Measurements from ENCODE around the gene RFESD. TPM values are rescaled to one million over a fixed set of nuclear protein-coding genes. Genes with fewer than 3 reads are reported as not detected.

RFESD gene
- total RNA-seq, 4 donors from 2014 or later, result 1.1 to 1.4 TPM; not detected in 2

DNA sequence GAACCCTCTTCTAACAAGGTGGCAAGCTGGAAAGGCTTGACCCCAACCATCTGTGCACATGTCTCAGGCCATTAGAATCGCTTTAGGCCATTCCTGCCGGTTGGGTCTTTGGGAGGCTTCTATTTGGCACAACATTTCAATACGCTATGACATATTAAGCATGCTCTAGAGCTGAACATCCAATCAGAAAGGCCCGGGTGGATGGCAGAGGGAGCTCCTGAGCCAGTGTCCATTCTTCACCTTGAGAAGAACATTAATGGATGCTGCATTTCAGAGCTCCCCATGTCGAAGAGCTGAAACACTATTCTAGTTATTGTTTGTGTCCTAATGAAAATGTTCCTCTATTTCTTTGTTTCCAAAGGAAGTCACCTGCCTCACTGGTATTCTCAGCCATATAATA lies 23.4 kb downstream of the RFESD start:
- H3K27ac ChIP-seq, result peak overlapping the region; percentile 65 to 87 (median 80)
- TF ChIP-seq POLR2A (IDR thresholded peaks at IDR 0.05), result no peak
- no peak for TF ChIP-seq EP300 (IDR thresholded peaks at IDR 0.05; ENCODE audit: low read depth)
- TF ChIP-seq, protein P1, sequence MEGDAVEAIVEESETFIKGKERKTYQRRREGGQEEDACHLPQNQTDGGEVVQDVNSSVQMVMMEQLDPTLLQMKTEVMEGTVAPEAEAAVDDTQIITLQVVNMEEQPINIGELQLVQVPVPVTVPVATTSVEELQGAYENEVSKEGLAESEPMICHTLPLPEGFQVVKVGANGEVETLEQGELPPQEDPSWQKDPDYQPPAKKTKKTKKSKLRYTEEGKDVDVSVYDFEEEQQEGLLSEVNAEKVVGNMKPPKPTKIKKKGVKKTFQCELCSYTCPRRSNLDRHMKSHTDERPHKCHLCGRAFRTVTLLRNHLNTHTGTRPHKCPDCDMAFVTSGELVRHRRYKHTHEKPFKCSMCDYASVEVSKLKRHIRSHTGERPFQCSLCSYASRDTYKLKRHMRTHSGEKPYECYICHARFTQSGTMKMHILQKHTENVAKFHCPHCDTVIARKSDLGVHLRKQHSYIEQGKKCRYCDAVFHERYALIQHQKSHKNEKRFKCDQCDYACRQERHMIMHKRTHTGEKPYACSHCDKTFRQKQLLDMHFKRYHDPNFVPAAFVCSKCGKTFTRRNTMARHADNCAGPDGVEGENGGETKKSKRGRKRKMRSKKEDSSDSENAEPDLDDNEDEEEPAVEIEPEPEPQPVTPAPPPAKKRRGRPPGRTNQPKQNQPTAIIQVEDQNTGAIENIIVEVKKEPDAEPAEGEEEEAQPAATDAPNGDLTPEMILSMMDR (IDR thresholded peaks at IDR 0.05), result no peak
- no peak for TF ChIP-seq POLR2AphosphoS5 (IDR thresholded peaks at IDR 0.05)
- H3K9me3 ChIP-seq, result no peaks in the 10 kb centered on the region
- H3K4me3 ChIP-seq, result no peak overlapping the region
- in situ Hi-C loops (cut with MboI; ENCODE audit: low pct_ligation_motif_present in 1 of 4, low pct_unique_long_range_greater_than_20kb in 1 of 4, low sequenced_read_pairs in 3 of 4), result loop anchor here in 3 of 4 donors (5.0 to 10.0 kb wide), 3 partner anchors 55 to 175 kb away; no protein-coding TSS in a partner anchor
- no peaks in the 10 kb centered on the region for H3K27me3 ChIP-seq
- DNase-seq, result no peak
- intact Hi-C loops (cut with DNase I; ENCODE audit: low total_unique reads), result loop anchor here (10.0 kb wide), 2 partner anchors 65 to 105 kb away; partner anchors contain the start of gene RHOBTB3
- peaks cover 0 to 20% (median 2%) of the 10 kb centered on the region in 4 donors for H3K4me1 ChIP-seq
- H3K36me3 ChIP-seq, result no peaks in the 10 kb centered on the region
- 74 to 88% methylated on average over 5 of the region's 5 CpGs for WGBS, 2 donors (ENCODE audit: low coverage in 1 of 2)

DNA sequence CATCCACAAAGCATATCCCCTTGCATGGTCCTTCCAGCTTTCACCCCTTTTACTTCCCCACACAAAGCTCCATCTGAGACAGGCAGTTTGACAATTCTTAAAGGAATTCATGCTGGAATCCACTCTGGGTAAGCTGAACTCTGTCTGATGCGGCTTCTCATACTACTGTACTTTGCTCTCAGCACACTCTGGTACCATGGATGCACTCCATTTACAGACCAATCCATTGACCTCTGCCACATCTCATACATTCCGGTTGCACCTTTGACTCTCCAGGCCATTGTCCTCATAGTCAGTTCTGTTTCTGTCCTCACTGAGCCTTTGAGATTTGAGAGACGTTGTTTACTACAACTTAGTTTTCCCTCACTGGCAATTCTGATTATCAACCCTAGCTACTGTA lies 24.0 kb downstream of the RFESD start:
- peak overlapping the region; percentile 65 to 87 (median 80) for H3K27ac ChIP-seq
- no peak overlapping the region for H3K4me3 ChIP-seq
- DNase-seq, result no peak
- H3K36me3 ChIP-seq, result no peaks in the 10 kb centered on the region
- 82 to 91% methylated on average over 2 to 3 of the region's 3 CpGs for whole genome bisulfite sequencing, 2 donors (ENCODE audit: low coverage in 1 of 2)
- H3K4me1 ChIP-seq, result peaks cover 0 to 20% (median 2%) of the 10 kb centered on the region in 4 donors
- no peaks in the 10 kb centered on the region for H3K9me3 ChIP-seq
- in situ Hi-C loops (cut with MboI; ENCODE audit: low pct_ligation_motif_present in 1 of 4, low pct_unique_long_range_greater_than_20kb in 1 of 4, low sequenced_read_pairs in 3 of 4), result no loop called here
- no peaks in the 10 kb centered on the region for H3K27me3 ChIP-seq
- TF ChIP-seq EP300 (IDR thresholded peaks at IDR 0.05; ENCODE audit: low read depth), result no peak
- TF ChIP-seq POLR2A (IDR thresholded peaks at IDR 0.05), result no peak
- TF ChIP-seq, protein P1 (IDR thresholded peaks at IDR 0.05), result no peak
- no peak for TF ChIP-seq POLR2AphosphoS5 (IDR thresholded peaks at IDR 0.05)
- intact Hi-C loops (cut with DNase I; ENCODE audit: low total_unique reads), result no loop called here

DNA sequence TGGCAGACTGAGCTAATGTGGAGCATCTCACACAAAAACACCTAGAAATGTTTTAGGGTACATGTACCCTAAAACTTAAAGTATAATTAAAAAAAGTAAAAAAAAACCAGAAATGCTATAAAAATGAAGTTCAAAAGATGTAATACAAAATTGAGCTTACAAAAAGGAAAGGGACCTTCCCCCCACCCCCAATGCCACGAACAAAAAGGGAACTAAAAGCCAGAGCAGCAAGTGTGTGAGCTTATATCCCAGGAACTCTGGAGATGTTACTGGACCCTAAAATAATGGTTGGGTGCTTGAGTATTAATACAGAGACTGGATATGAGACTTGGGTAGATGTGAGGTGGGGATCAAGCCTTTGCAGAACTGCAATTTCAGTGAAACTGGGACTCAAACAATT lies 25.2 kb downstream of the RFESD start:
- 64 to 67% methylated on average over 1 of the region's 1 CpG for whole genome bisulfite sequencing, 2 donors (ENCODE audit: low coverage in 1 of 2)
- intact Hi-C loops (cut with DNase I; ENCODE audit: low total_unique reads), result no loop called here

DNA sequence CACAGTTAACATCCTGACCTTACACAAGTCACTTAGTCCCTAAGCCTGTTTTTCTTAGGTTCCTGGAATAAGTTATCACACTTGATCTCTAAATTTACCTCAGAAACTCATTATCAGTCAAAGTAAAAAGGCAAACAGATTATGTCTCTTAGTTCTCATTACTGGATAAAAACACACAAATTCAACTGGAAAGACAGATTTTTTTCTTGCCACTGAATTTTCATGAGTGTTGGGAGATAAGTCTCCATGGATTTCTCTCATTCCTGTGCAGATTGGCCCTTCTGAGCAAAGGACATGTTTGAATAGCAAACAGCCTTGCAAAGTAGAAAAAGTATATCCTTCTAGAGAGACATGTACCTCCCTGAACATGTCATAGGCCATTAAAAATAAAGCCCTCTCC lies 26.1 kb downstream of the RFESD start:
- TF ChIP-seq EP300 (IDR thresholded peaks at IDR 0.05; ENCODE audit: low read depth), result no peak
- TF ChIP-seq, protein P1 (IDR thresholded peaks at IDR 0.05), result no peak
- no peak for TF ChIP-seq POLR2AphosphoS5 (IDR thresholded peaks at IDR 0.05)
- no peak for TF ChIP-seq POLR2A (IDR thresholded peaks at IDR 0.05)
- Histone ChIP-seq H3K27ac (no peak overlapping the region), H3K27me3 (no peaks in the 10 kb centered on the region), H3K4me3 (no peak overlapping the region), H3K4me1 (peaks cover 0 to 20% (median 2%) of the 10 kb centered on the region in 4 donors), H3K9me3 (no peaks in the 10 kb centered on the region), H3K36me3 (no peaks in the 10 kb centered on the region)
- no peak for DNase-seq
- in situ Hi-C loops (cut with MboI; ENCODE audit: low pct_ligation_motif_present in 1 of 4, low pct_unique_long_range_greater_than_20kb in 1 of 4, low sequenced_read_pairs in 3 of 4), result no loop called here
- intact Hi-C loops (cut with DNase I; ENCODE audit: low total_unique reads), result no loop called here

More for the DNA sequence above, 25.2 kb downstream of the RFESD start:
- Histone ChIP-seq H3K27ac (no peak overlapping the region), H3K27me3 (no peaks in the 10 kb centered on the region), H3K4me1 (peaks cover 0 to 20% (median 2%) of the 10 kb centered on the region in 4 donors), H3K9me3 (no peaks in the 10 kb centered on the region), H3K4me3 (no peak overlapping the region), H3K36me3 (no peaks in the 10 kb centered on the region)
- DNase-seq, result no peak
- in situ Hi-C loops (cut with MboI; ENCODE audit: low pct_ligation_motif_present in 1 of 4, low pct_unique_long_range_greater_than_20kb in 1 of 4, low sequenced_read_pairs in 3 of 4), result no loop called here
- no peak for TF ChIP-seq POLR2A (IDR thresholded peaks at IDR 0.05)
- TF ChIP-seq, protein P1 (IDR thresholded peaks at IDR 0.05), result no peak
- no peak for TF ChIP-seq POLR2AphosphoS5 (IDR thresholded peaks at IDR 0.05)
- TF ChIP-seq EP300 (IDR thresholded peaks at IDR 0.05; ENCODE audit: low read depth), result no peak
